ENCODE results near the gene ABHD6.
A peak's percentile ranks its signal among the peaks of the same experiment; 100 is the strongest.
"Not testable (repeated sequence)": the region's sequence is repeated elsewhere in the genome, so short reads cannot be mapped to it uniquely, and the experiment has no call there.

Gene ABHD6

DNA sequence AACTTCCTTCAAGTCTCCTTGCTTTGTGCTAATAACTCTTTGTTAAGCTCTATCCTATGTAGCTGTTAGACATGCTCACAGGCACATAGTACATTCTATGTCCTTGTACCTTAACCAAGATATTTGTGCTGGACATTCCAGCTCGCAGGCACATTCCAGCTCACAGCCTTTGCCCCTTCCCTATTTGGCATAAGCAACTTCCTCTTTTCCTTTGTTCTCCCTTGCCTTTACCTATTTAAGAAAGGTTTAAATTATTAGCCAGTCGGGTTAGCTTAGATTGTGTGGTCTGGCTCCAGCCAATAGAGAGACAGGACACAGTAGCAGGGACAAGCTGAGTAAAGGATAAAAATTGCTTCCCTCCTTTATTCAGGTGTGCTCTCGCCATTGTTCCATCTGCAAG lies 36.1 kb upstream of the ABHD6 start:
- DNase-seq (ENCODE audit: low read depth in 1 of 2, low spot score in 1 of 2); H3K4me3 ChIP-seq (replicated peaks; ENCODE audit: insufficient read depth, low read length); H3K27ac ChIP-seq (replicated peaks); H3K27me3 ChIP-seq (ENCODE audit: insufficient read depth, poor library complexity, severe bottlenecking): not testable (repeated sequence)
- peak; percentile 46; the same call in 1 of the 2 replicates for TF ChIP-seq SPI1 (IDR thresholded peaks at IDR 0.05; ENCODE audit: borderline replicate concordance, low read depth)

DNA sequence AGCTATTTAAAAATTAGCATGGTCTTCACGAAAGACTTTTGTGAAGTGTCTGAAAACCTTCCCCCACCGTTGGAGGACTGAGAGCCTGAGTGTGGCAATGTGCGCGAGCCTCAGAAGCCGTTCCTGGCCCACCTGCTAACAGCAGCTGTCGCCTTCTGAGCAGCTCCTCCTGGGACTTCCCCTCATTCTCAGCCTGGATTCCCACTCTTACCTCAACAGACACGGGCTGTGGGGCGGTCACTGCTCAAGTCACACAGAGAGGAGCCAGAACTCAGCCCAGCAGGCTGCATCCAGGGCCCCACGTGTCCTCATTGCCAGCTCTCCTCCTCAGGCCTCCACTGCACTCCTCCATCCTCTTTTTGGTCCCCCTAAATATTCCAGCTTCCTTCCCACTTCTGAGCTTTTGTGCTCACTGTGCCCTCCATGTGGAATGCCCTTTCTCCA lies 34.7 kb upstream of the ABHD6 start:
- Histone ChIP-seq H3K4me3 (replicated peaks; ENCODE audit: insufficient read depth, low read length) (no peak overlapping the region), H3K27ac (replicated peaks) (no peak overlapping the region), H3K27me3 (ENCODE audit: insufficient read depth, poor library complexity, severe bottlenecking) (peaks cover 2% of the 10 kb centered on the region)
- TF ChIP-seq GABPA (IDR thresholded peaks at IDR 0.05; ENCODE audit: low read depth) (no peak), SPI1 (IDR thresholded peaks at IDR 0.05; ENCODE audit: borderline replicate concordance, low read depth) (no peak), POLR2AphosphoS5 (IDR thresholded peaks at IDR 0.05; ENCODE audit: low read depth) (no peak)
- TF ChIP-seq, protein P1, sequence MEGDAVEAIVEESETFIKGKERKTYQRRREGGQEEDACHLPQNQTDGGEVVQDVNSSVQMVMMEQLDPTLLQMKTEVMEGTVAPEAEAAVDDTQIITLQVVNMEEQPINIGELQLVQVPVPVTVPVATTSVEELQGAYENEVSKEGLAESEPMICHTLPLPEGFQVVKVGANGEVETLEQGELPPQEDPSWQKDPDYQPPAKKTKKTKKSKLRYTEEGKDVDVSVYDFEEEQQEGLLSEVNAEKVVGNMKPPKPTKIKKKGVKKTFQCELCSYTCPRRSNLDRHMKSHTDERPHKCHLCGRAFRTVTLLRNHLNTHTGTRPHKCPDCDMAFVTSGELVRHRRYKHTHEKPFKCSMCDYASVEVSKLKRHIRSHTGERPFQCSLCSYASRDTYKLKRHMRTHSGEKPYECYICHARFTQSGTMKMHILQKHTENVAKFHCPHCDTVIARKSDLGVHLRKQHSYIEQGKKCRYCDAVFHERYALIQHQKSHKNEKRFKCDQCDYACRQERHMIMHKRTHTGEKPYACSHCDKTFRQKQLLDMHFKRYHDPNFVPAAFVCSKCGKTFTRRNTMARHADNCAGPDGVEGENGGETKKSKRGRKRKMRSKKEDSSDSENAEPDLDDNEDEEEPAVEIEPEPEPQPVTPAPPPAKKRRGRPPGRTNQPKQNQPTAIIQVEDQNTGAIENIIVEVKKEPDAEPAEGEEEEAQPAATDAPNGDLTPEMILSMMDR (IDR thresholded peaks at IDR 0.05; ENCODE audit: insufficient read depth, low read length) = no peak
- DNase-seq (ENCODE audit: low read depth in 1 of 2, low spot score in 1 of 2) = no peak

DNA sequence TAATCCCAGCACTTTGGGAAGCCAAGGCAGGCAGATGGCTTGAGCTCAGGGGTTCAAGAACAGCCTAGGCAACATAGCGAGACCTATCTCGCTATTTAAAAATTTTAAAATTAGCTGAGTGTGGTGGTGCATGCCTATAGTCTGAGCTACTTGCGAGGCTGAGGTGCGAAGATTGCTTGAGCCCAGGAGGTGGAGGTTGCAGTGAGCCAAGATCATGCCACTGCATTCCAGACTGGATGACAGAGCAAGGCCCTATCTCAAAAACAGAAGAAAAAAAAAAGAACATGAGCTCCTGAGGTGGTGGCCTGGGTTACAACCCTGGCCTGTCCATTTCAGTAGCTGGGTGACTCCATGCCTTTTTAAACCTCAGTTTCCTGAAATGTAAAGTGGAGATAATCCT lies 34.1 kb upstream of the ABHD6 start:
- Histone ChIP-seq H3K27me3 (ENCODE audit: insufficient read depth, poor library complexity, severe bottlenecking) (peaks cover 2% of the 10 kb centered on the region), H3K27ac (replicated peaks) (no peak overlapping the region), H3K4me3 (replicated peaks; ENCODE audit: insufficient read depth, low read length) (no peak overlapping the region)
- no peak for DNase-seq (ENCODE audit: low read depth in 1 of 2, low spot score in 1 of 2)
- TF ChIP-seq POLR2AphosphoS5 (IDR thresholded peaks at IDR 0.05; ENCODE audit: low read depth) (no peak), GABPA (IDR thresholded peaks at IDR 0.05; ENCODE audit: low read depth) (no peak), SPI1 (IDR thresholded peaks at IDR 0.05; ENCODE audit: borderline replicate concordance, low read depth) (no peak)
- TF ChIP-seq, protein P2, sequence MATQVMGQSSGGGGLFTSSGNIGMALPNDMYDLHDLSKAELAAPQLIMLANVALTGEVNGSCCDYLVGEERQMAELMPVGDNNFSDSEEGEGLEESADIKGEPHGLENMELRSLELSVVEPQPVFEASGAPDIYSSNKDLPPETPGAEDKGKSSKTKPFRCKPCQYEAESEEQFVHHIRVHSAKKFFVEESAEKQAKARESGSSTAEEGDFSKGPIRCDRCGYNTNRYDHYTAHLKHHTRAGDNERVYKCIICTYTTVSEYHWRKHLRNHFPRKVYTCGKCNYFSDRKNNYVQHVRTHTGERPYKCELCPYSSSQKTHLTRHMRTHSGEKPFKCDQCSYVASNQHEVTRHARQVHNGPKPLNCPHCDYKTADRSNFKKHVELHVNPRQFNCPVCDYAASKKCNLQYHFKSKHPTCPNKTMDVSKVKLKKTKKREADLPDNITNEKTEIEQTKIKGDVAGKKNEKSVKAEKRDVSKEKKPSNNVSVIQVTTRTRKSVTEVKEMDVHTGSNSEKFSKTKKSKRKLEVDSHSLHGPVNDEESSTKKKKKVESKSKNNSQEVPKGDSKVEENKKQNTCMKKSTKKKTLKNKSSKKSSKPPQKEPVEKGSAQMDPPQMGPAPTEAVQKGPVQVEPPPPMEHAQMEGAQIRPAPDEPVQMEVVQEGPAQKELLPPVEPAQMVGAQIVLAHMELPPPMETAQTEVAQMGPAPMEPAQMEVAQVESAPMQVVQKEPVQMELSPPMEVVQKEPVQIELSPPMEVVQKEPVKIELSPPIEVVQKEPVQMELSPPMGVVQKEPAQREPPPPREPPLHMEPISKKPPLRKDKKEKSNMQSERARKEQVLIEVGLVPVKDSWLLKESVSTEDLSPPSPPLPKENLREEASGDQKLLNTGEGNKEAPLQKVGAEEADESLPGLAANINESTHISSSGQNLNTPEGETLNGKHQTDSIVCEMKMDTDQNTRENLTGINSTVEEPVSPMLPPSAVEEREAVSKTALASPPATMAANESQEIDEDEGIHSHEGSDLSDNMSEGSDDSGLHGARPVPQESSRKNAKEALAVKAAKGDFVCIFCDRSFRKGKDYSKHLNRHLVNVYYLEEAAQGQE (IDR thresholded peaks at IDR 0.05; ENCODE audit: insufficient replicate concordance, low read depth) = no peak
- TF ChIP-seq, protein P1 (IDR thresholded peaks at IDR 0.05; ENCODE audit: insufficient read depth, low read length) = no peak

DNA sequence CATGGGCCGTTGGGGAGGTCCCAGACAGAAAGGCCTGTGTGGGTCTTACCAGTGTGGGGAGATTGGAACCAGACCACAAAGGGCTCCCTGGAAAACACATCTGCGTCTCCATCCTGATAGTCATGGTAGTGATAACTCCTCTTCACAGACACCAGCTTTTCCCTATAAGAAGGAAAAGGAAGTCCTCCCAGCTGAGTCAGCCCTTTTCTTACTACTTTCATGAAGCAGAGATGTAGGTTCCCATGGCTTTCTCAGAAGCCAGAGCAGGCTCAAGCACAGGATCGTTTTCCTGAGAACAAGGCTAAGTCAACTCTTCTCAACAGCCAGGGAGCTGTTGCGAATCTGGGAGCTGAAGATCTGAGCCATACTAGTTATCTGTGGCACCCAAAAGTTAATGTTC lies 32.9 kb upstream of the ABHD6 start:
- Histone ChIP-seq H3K27ac (replicated peaks) (no peak overlapping the region), H3K27me3 (ENCODE audit: insufficient read depth, poor library complexity, severe bottlenecking) (peaks cover 2% of the 10 kb centered on the region), H3K4me3 (replicated peaks; ENCODE audit: insufficient read depth, low read length) (no peak overlapping the region)
- no peak for DNase-seq (ENCODE audit: low read depth in 1 of 2, low spot score in 1 of 2)
- TF ChIP-seq POLR2AphosphoS5 (IDR thresholded peaks at IDR 0.05; ENCODE audit: low read depth) (no peak), SPI1 (IDR thresholded peaks at IDR 0.05; ENCODE audit: borderline replicate concordance, low read depth) (no peak), GABPA (IDR thresholded peaks at IDR 0.05; ENCODE audit: low read depth) (no peak)
- TF ChIP-seq, protein P2 (IDR thresholded peaks at IDR 0.05; ENCODE audit: insufficient replicate concordance, low read depth) = no peak
- TF ChIP-seq, protein P1 (IDR thresholded peaks at IDR 0.05; ENCODE audit: insufficient read depth, low read length) = no peak
